Activated CD4-positive, alpha-beta T cell treated with anti-CD3 and anti-CD28 coated beads for 48 hours (primary cell): Measurements from ENCODE around the gene ACTL7B.
"Not testable (repeated sequence)": the region's sequence is repeated elsewhere in the genome, so short reads cannot be mapped to it uniquely, and the experiment has no call there.

ENCODE experiments used
- DNase-seq: peaks from one replicate; pipeline ENCODE4 v3.0.0-alpha.2; 2020

The ACTL7B gene

DNA sequence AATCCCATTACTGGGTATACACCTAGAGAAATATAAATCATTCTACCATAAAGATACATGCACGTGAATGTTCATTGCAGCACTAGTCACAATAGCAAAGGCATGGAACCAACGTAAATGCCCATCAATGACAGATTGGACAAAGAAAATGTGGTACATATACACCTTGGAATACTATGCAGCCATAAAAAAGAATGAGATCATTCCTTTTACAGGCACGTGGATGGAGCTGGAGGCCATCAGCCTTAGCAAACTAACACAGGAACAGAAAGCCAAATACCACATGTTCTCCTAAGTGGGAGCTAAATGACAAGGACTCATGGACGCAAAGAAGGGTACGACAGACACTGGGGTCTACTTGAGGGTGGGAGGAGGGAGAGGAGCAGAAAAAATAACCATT lies 16.2 kb downstream of the ACTL7B start:
- not testable (repeated sequence) for DNase-seq

DNA sequence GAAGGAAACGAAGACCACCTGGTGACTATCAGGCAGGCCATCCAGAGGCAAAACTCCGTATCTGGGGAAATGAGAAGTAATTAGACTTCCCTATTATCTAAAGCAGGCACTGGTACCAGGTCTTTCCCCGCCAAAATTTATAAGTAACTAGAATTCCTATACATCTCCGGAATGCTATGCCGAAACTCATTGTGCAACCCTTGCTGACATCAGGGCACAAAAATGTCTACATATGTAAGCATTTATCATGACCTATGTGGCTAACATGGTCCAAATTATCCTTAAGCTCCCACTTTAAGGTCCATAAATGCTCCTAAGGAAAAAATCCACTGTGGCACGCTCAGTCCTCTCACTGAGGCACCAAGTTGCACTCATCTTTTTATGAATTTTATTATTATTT lies 17.8 kb downstream of the ACTL7B start:
- no peak for DNase-seq

DNA sequence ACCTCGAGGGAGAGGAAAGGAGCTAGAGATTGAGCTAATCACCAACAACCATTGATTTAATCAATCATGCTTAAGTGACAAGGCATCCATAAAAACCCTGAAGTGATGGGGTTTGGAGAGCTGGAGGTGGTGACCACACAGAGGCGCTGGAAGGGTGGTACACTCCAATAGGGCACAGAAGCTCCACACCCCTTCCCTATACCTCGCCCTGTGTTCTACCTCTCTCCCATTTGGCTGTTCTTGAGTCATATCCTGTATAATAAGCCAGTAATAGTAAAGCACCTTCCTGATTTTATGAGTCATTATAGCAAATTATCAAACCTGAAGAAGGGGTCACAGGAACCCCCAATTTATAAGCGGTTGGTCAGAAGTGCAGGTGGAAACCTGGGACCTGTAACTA lies 18.3 kb downstream of the ACTL7B start:
- DNase-seq = no peak

DNA sequence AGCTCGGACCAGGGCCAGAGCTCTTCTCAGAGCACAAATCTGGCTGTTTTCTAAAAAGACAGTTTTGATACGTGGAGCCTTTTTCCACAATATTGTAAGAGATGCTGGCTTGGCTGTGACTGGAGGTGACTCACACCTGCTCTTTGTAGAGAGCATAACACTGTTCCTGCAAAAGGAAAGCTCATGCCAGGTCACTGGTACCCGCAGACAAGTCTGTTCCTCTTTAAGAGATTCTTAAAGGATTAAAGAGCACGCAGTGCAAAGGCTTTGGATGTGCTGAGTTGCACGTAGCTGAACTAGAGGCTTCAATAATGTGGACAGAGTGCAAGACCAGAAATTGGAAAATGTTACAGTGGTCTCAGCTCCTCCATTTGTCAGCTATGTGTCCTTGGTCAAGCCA lies 19.0 kb downstream of the ACTL7B start:
- DNase-seq = no peak

DNA sequence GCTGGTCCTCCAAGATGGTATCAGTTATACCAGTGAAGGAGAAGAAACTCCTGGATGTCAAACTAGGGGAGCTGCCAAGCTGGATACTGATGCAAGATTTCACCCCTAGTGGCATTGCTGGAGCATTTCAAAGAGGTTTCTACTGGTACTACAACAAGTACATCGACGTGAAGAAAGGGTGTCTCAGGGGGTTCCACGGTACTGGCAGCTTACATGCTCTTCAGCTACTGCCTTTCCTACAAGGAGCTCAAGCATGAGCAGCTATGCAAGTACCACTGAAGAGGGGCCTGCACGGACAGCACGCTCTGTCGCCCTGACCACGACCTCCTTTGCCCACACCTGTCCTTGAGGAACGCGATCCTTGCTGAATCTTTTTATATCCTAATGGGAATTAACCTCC lies 19.5 kb downstream of the ACTL7B start:
- DNase-seq = no peak

DNA sequence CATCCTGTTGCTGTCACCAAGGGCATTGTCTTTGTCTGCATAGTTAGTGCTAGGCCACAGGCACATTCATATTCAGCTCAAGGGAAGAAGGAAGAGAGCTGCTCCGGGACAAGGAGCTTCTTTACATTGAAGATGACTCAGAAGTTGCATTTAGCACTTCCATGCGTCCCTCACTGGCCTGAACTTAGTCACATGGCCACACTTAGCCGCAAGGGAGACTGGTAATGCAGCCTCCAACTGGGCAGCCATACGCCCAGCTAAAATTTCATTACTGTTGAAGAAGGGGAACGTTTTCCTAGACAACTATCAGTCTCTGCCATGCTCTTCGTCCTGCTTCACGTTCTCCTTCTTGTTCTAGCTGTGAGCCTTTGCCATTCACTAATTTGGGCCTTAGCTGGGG lies 20.0 kb downstream of the ACTL7B start:
- no peak for DNase-seq

DNA sequence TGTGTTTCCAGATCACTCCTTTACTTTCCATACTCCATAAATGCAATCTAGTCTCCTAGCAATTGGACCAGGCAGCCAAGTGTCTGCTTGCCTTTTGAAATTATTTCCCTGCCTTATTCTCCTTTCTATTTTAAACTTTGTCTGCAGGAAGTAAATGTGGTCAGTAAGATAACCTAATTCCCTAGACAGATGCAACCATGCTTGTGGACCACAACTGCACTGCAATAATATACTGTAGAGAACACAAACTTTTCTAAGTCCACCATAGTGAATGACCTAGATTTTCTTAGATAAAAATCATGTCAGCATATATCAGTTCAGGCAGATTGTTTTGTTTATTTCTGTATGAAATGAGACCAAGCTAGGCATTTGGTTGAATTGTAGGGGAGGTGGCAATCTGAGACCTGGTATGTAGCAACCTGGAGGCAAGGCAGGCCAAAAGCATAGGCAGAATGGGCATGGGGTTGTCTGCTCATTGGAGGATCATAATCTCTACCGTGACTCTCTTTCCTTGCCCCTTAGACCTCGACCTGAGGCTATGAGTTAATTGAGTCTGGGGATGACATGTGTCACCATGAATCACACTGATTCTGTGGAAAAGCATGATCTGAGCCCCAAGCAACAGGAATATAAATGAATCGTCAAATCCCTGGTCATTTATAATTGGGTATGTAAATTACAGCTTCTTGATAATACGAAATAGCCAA lies 20.7 kb downstream of the ACTL7B start:
- DNase-seq = no peak

DNA sequence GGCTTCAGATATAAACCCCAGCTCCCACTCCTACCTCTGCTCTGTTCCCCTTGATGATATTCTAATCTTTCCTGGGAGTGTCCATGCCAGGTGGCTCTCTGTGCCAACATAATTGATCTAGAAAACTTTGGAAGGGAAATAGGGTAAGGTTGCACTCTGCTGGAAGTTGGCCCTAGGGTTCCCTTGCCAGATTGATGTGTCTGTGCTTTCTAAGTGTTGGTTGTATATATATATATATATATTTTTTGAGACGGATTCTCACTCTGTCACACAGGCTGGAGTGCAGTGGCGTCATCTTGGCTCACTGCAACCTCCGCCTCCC lies 23.6 kb downstream of the ACTL7B start:
- no peak for DNase-seq

DNA sequence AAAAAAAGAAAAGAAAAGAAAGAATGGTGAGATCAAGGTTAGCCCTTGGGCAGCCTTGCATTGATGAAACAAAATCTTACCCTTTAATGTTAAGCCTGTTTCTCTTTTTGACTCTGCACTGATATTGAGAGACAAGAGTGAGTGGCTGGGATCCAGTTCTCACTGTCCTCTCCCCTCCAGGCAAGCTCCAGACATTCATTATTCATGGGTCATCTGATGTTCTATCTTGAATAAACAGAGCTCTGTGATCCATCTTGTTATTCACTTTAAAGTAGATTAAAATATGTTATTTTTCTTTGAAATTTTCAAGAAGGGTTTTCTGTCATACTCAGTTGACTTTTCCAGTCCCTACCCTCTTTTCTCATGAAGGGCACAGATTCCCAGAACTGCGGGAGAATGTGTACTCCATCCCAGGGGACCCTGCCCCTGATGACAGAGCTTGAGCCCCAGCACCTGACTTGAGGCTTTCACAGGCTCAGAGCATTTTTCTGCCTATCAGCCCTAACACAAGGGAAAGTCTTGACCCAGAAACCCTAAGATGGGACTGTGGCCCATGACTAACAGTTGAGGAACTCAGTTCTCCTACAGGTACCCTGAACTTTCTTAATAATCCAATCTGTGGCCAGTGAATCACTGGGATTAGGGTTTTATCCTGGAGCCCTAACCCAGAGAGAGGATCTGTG lies 24.1 kb downstream of the ACTL7B start:
- no peak for DNase-seq

DNA sequence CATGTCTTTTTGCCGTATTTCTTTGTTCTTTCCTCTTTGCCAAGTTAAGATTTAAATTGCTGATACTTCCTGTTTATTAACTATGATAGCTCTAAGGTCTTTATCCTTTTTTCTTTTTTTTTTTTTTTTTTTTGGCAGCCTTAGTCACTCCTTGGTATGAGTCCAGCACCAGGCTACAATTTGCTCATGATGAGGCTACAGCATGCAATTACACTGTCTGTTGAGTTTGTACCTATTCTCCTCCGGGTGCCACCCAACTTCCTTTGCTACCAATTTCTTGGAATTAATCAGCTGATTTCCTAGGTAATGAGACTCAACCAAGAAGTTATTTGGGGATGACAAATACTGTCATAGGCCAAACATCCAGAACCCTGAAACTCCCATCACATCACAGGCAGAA lies 25.5 kb downstream of the ACTL7B start:
- DNase-seq = no peak

DNA sequence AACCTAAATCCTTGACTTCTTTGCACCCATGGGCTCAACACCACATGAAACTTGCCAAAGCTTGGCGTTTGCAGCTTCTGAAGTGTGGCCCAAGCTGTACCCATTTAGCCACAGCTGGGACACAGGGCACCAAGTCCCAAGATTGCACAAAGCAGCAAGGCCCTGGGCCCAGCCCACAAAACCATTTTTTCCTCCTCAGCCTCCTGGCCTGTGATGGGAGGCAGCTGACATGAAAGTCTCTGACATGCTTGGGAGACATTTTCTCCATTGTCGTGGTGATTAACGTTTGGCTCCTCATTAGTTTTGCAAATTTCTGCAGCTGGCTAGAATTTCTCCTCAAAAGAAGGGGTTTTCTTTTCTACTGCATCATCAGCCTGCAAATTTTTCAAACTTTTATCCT lies 32.0 kb downstream of the ACTL7B start:
- DNase-seq = no peak

DNA sequence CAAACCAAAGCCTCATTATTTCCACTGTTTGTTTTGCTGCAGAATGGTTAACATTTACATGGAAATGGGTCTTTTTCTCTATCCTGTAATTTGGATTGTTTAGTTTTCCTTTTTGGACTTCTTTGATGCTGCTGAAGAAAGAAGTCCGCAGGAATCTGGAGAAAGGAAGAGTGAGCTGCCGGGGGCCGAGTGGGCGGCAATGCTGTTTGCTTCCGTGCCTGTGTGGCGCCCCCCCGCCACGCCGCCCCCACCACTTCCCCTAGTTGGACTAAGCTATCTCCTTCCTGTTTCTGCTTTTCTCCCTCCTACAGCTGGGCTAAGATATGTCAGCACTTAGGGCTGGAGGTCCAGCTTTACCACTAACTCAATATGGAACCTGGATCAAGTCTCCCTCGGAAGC lies 39.7 kb downstream of the ACTL7B start:
- DNase-seq = no peak

DNA sequence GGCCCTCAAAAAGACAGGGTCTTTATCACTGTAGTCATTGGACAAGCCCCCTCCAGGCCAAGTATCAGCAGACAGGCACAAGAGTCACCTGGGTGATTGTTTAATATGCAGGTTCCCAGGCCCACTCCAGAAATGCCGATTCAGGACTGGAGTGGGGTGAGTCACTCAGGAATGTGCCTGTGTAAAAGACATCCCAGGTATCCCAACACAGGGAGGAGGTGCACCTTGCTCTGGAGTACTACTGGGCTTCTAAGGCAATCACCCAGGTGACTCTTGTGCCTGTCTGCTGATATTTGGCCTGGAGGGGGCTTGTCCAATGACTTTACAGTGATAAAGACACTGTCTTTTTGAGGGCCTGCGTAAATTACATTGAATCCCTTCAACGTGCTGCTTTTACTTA lies 40.6 kb downstream of the ACTL7B start:
- no peak for DNase-seq

DNA sequence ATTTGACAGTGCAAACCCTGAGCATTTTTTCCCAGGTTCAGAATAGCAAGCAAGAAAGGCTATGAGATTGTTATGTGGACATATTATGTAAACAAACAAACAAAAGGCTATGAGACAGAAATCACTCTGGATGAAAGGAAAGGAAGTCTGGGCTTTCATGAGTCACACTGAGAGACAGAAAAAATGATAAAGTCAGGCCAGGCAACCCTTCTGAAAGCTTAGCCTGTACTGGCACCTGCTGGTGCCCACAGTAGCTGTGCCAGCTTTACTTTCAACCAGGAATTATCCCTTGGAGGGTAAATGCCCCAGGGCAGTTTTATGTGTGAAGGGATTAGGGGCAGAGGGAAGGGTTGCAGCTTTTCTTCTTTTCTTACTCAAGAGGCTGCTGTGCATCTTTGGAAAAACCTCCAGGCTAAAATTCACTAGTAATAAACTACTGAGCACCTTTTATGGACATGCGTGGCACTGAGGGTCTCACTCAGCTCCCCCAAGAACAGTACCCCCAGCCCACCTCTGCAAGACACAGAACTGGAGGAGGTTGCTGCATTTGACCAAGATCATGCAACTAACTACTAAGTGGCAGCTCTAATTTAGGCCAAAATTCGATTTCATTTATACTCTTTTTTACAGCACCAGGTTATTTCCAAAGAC lies 41.7 kb downstream of the ACTL7B start:
- no peak for DNase-seq

DNA sequence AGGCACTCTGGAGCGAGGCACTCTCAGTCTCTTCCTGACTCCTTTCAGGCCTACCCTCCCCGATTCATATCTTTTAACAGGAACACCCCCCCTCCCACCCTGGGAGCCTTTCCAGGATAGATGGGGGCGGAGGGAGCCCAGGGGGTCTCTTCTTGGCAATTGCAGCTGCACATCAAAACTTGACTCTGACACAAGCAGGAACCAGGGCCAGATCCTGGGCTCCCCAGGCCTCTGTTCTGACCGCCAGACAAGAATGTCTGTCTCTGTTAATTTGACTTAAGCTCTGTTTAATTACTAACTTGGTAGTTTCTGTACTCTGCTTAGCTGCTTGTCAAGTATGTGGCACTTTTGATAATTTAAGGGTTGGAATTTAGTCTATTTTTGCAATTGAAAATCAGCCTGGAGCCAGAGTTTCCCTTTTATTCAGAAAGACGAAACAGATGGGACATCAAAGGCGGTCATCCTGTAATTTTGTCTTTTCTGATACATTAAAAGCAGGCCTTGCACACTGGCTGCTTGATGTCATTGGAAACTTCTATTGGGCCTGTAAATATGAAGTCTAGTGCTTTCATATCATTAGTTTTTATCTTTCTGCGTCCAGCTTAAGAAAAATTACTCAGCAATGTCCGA lies 43.3 kb downstream of the ACTL7B start:
- DNase-seq = no peak

DNA sequence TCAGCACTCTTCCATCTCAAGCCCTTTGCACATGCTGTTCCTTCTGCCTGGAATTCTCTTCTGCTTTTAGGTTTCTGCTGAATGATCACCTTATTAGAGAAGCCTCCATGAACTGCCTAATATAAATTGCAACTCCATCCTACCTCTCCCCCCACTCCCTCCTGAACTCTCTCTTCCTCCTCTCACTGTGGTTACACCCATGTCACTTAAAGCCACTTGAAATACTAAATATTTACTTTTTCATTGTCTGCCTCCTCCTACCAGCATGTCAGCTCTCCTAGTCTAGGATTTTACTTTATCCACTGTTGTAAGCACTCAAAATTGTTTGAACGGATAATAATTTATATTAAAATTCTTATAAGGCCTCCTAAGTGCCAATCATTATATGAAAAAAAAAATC lies 43.8 kb downstream of the ACTL7B start:
- DNase-seq = no peak

DNA sequence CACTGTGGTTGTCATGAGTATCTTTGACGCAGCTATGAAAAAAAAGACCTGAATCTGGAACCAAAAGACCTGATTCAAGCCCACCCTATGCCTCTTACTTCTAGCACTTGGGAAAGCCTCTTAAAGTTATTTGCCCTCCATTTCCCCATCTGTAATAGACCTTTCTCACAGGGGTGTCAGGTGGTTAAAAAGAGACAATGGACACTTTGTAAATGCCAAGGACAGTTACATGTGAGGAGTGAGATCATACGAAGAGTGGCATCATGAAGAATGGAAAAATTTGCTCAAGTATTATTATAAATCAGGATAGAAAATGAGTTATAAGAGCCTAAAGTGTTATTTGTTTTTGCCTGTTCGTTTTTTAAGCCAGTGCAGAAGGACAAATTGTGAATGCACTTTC lies 46.5 kb downstream of the ACTL7B start:
- DNase-seq = no peak
